Measurements from ENCODE around the gene CAMSAP1.

CAMSAP1 gene

DNA sequence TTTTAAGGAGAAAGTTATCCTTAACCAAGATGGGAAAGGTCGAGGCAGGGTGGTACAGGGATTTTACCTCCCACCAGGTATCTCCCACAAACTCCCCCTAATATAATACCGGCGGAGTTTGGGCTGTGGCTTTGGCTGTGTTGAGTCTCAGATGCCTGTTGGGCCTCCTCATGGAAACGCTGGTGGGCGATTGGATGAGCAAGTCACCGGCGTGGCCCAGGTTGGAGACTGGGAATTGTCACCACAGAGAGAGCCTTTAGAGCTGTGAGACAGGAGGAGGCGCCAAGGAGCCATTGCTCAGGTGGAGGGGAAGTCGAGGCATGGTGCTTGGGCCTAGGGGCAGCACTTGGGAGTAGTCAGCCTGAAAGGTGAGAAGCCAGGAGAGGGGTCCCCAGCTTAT, 3.4 kb upstream of the CAMSAP1 start:
- Histone ChIP-seq H3K36me3 (replicated peaks; ENCODE audit: low read depth, low read length) (peaks cover 66% of the 10 kb centered on the region), H4K20me1 (ENCODE audit: insufficient read depth, low read length) (no peaks in the 10 kb centered on the region), H3K27ac (ENCODE audit: low read length) (no peak overlapping the region), H3K9me3 (ENCODE audit: insufficient read depth, low read length) (peaks cover 18% of the 10 kb centered on the region; the same call in 1 of the 2 replicates), H2AFZ (ENCODE audit: low read depth, low read length) (no peak overlapping the region), H3K4me1 (ENCODE audit: low read length) (peaks cover 13% of the 10 kb centered on the region), H3K27me3 (ENCODE audit: low read depth, low read length) (no peaks in the 10 kb centered on the region), H3K4me3 (ENCODE audit: low read length) (no peak overlapping the region), H3K9ac (ENCODE audit: low read length) (no peak overlapping the region), H3K4me2 (ENCODE audit: low read length) (no peak overlapping the region), H3K79me2 (ENCODE audit: low read length) (peaks cover 19% of the 10 kb centered on the region)
- TF ChIP-seq CTCF (IDR thresholded peaks at IDR 0.05; ENCODE audit: low read depth, low read length), result no peak

GRCh38 chr9:135910216-135910615, 2.9 kb upstream of the CAMSAP1 start:
- peaks cover 15% of the 10 kb centered on the region for H3K4me1 ChIP-seq (ENCODE audit: low read length)
- H4K20me1 ChIP-seq (ENCODE audit: insufficient read depth, low read length), result no peaks in the 10 kb centered on the region
- peaks cover 66% of the 10 kb centered on the region for H3K36me3 ChIP-seq (replicated peaks; ENCODE audit: low read depth, low read length)
- peaks cover 24% of the 10 kb centered on the region for H3K79me2 ChIP-seq (ENCODE audit: low read length)
- H3K27ac ChIP-seq (ENCODE audit: low read length), result no peak overlapping the region
- TF ChIP-seq CTCF (IDR thresholded peaks at IDR 0.05; ENCODE audit: low read depth, low read length), result no peak
- no peak for TF ChIP-seq EZH2phosphoT487 (IDR thresholded peaks at IDR 0.05; ENCODE audit: low read depth)
- H3K4me2 ChIP-seq (ENCODE audit: low read length), result no peak overlapping the region
- H3K4me3 ChIP-seq (ENCODE audit: low read length), result no peak overlapping the region
- peaks cover 13% of the 10 kb centered on the region; the same call in 1 of the 2 replicates for H3K9me3 ChIP-seq (ENCODE audit: insufficient read depth, low read length)
- no peaks in the 10 kb centered on the region for H3K27me3 ChIP-seq (ENCODE audit: low read depth, low read length)
- H2AFZ ChIP-seq (ENCODE audit: low read depth, low read length), result no peak overlapping the region
- no peak overlapping the region for H3K9ac ChIP-seq (ENCODE audit: low read length)

DNA sequence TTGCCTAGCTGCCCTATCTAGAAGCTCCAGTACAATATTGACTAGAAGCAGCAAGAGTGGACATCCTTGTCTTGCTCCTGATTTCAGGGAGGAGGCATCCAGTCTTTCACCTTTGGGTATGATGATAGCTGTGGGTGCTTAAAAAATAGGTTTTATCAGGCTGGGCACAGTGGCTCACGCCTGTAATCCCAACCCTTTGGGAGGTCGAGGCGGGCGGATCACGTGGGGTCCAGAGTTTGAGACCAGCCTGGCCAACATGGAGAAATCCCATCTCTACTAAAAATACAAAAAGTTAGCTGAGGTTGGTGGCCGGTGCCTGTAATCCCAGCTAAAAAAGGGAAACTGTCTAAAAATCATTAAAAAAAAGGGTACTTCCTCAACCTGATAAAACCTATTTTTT, 2.0 kb upstream of the CAMSAP1 start:
- H3K9ac ChIP-seq (ENCODE audit: low read length), result no peak overlapping the region
- H3K4me1 ChIP-seq (ENCODE audit: low read length), result peaks cover 20% of the 10 kb centered on the region
- peaks cover 6% of the 10 kb centered on the region; the same call in 1 of the 2 replicates for H3K9me3 ChIP-seq (ENCODE audit: insufficient read depth, low read length)
- peaks cover 33% of the 10 kb centered on the region for H3K79me2 ChIP-seq (ENCODE audit: low read length)
- TF ChIP-seq CTCF (IDR thresholded peaks at IDR 0.05; ENCODE audit: low read depth, low read length), result no peak
- TF ChIP-seq EZH2phosphoT487 (IDR thresholded peaks at IDR 0.05; ENCODE audit: low read depth), result no peak
- H4K20me1 ChIP-seq (ENCODE audit: insufficient read depth, low read length), result no peaks in the 10 kb centered on the region
- H3K27ac ChIP-seq (ENCODE audit: low read length), result no peak overlapping the region
- H3K27me3 ChIP-seq (ENCODE audit: low read depth, low read length), result no peaks in the 10 kb centered on the region
- H2AFZ ChIP-seq (ENCODE audit: low read depth, low read length), result no peak overlapping the region
- H3K4me3 ChIP-seq (ENCODE audit: low read length), result no peak overlapping the region
- H3K4me2 ChIP-seq (ENCODE audit: low read length), result no peak overlapping the region
- H3K36me3 ChIP-seq (replicated peaks; ENCODE audit: low read depth, low read length), result peaks cover 58% of the 10 kb centered on the region

- Histone ChIP-seq H3K36me3 (replicated peaks; ENCODE audit: low read depth, low read length) (peaks cover 53% of the 10 kb centered on the region), H4K20me1 (ENCODE audit: insufficient read depth, low read length) (no peaks in the 10 kb centered on the region), H3K9ac (ENCODE audit: low read length) (no peak overlapping the region), H2AFZ (ENCODE audit: low read depth, low read length) (no peak overlapping the region), H3K4me1 (ENCODE audit: low read length) (peaks cover 20% of the 10 kb centered on the region), H3K9me3 (ENCODE audit: insufficient read depth, low read length) (peaks cover 3% of the 10 kb centered on the region; the same call in 1 of the 2 replicates), H3K27me3 (ENCODE audit: low read depth, low read length) (no peaks in the 10 kb centered on the region), H3K4me3 (ENCODE audit: low read length) (peak overlapping the region; percentile 87), H3K27ac (ENCODE audit: low read length) (no peak overlapping the region), H3K79me2 (ENCODE audit: low read length) (peaks cover 35% of the 10 kb centered on the region), H3K4me2 (ENCODE audit: low read length) (peak overlapping the region; percentile 90)
- TF ChIP-seq EZH2phosphoT487 (IDR thresholded peaks at IDR 0.05; ENCODE audit: low read depth) (no peak), CTCF (IDR thresholded peaks at IDR 0.05; ENCODE audit: low read depth, low read length) (no peak)
These were observed 1.4 kb upstream of the CAMSAP1 start for GRCh38 chr9:135908754-135909204.

All from OCI-LY3 (cell line).